IMR-90 (cell line): ENCODE results near the gene SDK1.

Source experiments
- CEBPB ChIP-seq: IDR thresholded peaks from 2 replicates; pipeline ENCODE4 v1.6.1; 2012; ENCODE audit warnings: low read depth, low read length, improper control_type of control experiment
- MXI1 ChIP-seq: IDR thresholded peaks from 2 replicates; pipeline ENCODE4 v1.6.1; 2012; ENCODE audit warnings: low read depth, mild to moderate bottlenecking, low read length, moderate library complexity, borderline replicate concordance
- POLR2A ChIP-seq: IDR thresholded peaks from 2 replicates; pipeline ENCODE4 v1.6.1; 2012; ENCODE audit warnings: mild to moderate bottlenecking, low read depth, low read length
- SMC3 ChIP-seq: fragments of 150-350 bp; IDR thresholded peaks from 2 replicates; pipeline ENCODE4 v1.6.1; 2016; ENCODE audit warnings: low read depth, mild to moderate bottlenecking, antibody characterized with exemption, low read length, moderate library complexity
- TF ChIP-seq, protein P1 (sequence below): conservative IDR thresholded peaks from 2 replicates; pipeline ENCODE4 v1.5.1; 2012; ENCODE audit warnings: mild to moderate bottlenecking, low read depth, low read length, improper control_type of control experiment
- TF ChIP-seq, protein P2 (sequence below): fragments of 150-350 bp; IDR thresholded peaks from 2 replicates; pipeline ENCODE4 v1.6.1; 2017; ENCODE audit warnings: mild to moderate bottlenecking, antibody characterized with exemption, low read length, low read depth

DNA sequence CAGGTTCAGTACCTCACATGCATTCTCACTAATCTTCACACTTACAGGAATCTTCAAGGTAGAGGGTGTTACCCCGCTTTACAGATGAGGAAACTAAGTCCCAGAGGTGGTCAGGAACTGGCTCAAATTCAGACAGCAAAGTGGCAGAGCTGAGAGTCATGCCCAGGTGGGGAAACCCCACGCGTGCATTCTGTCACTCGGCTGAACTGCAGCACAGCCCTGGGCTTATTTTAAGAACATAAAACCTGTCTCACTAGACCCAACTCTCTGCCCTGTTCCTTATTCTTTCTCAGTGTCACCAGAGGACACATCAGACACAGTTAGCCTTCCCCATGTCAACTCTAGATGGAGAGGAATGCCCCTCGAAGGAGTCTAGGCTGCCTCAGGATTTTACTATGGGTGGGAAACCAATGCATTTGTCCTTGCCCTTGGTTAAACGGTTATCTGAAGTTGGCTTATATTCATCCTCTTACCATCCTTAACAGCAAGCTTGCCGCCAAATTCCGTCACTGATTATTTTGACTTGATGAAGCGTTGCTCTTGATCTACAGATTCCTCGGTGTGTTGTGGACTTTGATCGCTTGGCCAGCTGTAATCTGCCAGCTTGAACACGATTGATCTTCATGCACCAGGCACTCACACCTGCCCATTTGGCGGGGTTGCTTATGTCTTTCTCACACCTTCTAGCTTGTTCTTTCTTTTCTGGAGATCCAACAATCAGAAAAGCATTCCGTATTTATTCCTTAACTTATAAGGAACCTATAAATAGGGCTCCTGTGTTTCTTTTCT is 627.9 kb downstream of the SDK1 start:
- TF ChIP-seq POLR2A (no peak), CEBPB (no peak), MXI1 (no peak), SMC3 (no peak)
- TF ChIP-seq, protein P1, sequence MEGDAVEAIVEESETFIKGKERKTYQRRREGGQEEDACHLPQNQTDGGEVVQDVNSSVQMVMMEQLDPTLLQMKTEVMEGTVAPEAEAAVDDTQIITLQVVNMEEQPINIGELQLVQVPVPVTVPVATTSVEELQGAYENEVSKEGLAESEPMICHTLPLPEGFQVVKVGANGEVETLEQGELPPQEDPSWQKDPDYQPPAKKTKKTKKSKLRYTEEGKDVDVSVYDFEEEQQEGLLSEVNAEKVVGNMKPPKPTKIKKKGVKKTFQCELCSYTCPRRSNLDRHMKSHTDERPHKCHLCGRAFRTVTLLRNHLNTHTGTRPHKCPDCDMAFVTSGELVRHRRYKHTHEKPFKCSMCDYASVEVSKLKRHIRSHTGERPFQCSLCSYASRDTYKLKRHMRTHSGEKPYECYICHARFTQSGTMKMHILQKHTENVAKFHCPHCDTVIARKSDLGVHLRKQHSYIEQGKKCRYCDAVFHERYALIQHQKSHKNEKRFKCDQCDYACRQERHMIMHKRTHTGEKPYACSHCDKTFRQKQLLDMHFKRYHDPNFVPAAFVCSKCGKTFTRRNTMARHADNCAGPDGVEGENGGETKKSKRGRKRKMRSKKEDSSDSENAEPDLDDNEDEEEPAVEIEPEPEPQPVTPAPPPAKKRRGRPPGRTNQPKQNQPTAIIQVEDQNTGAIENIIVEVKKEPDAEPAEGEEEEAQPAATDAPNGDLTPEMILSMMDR = no peak
- TF ChIP-seq, protein P2, sequence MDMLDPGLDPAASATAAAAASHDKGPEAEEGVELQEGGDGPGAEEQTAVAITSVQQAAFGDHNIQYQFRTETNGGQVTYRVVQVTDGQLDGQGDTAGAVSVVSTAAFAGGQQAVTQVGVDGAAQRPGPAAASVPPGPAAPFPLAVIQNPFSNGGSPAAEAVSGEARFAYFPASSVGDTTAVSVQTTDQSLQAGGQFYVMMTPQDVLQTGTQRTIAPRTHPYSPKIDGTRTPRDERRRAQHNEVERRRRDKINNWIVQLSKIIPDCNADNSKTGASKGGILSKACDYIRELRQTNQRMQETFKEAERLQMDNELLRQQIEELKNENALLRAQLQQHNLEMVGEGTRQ = no peak
